Measurements from ENCODE around the gene SOX13.

SOX13 gene

DNA sequence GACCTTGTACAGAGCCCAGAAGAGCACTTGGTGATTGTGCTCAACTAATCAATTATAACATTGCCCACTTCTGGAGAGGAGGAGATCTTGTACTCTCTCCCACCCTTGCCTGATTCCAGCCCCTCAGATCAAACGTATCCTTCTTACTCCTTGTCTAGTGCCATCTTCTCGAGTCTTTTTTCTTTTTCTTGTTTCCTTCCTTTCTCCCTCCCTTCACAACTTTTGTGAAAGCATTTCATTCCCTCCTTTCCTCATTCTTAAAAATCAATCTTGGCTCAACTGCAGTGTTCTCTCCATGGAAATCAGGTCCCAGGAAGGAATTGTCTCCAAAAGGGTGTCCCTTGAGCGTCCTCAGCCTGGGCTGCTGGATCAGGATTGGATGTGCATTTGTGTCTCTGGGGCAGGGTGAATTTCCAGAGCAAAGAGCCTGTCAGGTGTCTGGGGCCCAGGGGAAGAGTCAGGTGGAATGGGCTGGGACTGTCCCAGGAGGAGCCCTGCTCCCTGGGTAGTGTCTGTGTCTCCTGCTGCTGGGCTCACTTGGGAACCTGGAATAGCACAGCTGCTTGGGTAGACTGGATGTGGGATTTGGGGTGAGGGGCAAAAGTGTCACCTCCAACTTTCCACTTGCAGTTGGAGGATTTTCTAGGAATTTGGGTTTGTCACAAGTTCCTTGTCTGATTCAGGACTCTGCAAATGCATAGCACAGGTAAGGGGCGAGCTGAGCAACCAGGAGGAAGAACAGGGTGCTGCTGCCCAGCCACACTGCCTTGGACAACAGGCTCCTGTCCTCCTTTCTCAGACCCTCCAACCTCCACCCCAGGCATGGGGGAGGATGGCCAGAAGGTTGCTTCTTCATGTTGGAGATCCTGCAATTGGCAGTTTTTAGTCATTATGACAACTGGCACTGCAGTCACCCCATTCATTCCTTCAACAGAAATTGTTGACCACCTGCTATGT lies 3.3 kb downstream of the SOX13 start:
- TF ChIP-seq CREB1 (IDR thresholded peaks at IDR 0.05; ENCODE audit: low read depth) (no peak), RAD21 (IDR thresholded peaks at IDR 0.05; ENCODE audit: low read depth) (no peak), FOXM1 (IDR thresholded peaks at IDR 0.05; ENCODE audit: borderline replicate concordance, low read depth) (no peak), YY1 (IDR thresholded peaks at IDR 0.05; ENCODE audit: low read depth) (no peak), EP300 (IDR thresholded peaks at IDR 0.05; ENCODE audit: borderline replicate concordance) (no peak), ZBTB7A (IDR thresholded peaks at IDR 0.05; ENCODE audit: low read depth) (no peak), TEAD4 (IDR thresholded peaks at IDR 0.05) (no peak), EGR1 (IDR thresholded peaks at IDR 0.05) (no peak), TCF12 (IDR thresholded peaks at IDR 0.05; ENCODE audit: low read depth) (no peak), TAF1 (IDR thresholded peaks at IDR 0.05; ENCODE audit: low read depth) (no peak), NFIC (IDR thresholded peaks at IDR 0.05) (no peak), CEBPB (IDR thresholded peaks at IDR 0.05) (no peak)
- TF ChIP-seq, protein P1, sequence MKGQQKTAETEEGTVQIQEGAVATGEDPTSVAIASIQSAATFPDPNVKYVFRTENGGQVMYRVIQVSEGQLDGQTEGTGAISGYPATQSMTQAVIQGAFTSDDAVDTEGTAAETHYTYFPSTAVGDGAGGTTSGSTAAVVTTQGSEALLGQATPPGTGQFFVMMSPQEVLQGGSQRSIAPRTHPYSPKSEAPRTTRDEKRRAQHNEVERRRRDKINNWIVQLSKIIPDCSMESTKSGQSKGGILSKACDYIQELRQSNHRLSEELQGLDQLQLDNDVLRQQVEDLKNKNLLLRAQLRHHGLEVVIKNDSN (IDR thresholded peaks at IDR 0.05), result no peak
- TF ChIP-seq, protein P2, sequence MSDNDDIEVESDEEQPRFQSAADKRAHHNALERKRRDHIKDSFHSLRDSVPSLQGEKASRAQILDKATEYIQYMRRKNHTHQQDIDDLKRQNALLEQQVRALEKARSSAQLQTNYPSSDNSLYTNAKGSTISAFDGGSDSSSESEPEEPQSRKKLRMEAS (IDR thresholded peaks at IDR 0.05), result no peak
- TF ChIP-seq, protein P3, sequence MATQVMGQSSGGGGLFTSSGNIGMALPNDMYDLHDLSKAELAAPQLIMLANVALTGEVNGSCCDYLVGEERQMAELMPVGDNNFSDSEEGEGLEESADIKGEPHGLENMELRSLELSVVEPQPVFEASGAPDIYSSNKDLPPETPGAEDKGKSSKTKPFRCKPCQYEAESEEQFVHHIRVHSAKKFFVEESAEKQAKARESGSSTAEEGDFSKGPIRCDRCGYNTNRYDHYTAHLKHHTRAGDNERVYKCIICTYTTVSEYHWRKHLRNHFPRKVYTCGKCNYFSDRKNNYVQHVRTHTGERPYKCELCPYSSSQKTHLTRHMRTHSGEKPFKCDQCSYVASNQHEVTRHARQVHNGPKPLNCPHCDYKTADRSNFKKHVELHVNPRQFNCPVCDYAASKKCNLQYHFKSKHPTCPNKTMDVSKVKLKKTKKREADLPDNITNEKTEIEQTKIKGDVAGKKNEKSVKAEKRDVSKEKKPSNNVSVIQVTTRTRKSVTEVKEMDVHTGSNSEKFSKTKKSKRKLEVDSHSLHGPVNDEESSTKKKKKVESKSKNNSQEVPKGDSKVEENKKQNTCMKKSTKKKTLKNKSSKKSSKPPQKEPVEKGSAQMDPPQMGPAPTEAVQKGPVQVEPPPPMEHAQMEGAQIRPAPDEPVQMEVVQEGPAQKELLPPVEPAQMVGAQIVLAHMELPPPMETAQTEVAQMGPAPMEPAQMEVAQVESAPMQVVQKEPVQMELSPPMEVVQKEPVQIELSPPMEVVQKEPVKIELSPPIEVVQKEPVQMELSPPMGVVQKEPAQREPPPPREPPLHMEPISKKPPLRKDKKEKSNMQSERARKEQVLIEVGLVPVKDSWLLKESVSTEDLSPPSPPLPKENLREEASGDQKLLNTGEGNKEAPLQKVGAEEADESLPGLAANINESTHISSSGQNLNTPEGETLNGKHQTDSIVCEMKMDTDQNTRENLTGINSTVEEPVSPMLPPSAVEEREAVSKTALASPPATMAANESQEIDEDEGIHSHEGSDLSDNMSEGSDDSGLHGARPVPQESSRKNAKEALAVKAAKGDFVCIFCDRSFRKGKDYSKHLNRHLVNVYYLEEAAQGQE (IDR thresholded peaks at IDR 0.05; ENCODE audit: low read depth), result no peak

DNA sequence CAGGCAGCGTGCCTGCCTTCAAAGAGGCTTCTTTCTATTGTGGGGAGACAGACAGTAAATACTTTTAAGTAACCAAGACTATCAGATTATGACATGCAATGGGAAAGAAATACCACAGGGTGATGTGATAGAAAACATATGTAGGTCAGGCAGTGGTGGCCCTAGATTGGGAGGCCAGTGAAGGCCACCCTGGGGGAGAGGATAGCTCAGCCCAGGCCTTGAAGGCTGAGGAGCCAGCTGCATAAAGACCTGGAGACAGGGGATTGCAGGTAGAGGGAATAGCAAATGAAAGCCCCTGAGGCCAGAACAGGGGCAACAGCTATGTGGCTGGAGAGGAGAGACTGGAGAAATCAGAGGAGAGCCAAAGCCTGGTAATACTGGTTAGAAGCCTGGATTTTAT lies 4.0 kb downstream of the SOX13 start:
- TF ChIP-seq EP300 (IDR thresholded peaks at IDR 0.05; ENCODE audit: borderline replicate concordance), result no peak
- TF ChIP-seq YY1 (IDR thresholded peaks at IDR 0.05; ENCODE audit: low read depth), result no peak
- TF ChIP-seq, protein P2 (IDR thresholded peaks at IDR 0.05), result no peak
- TF ChIP-seq TEAD4 (IDR thresholded peaks at IDR 0.05), result no peak
- TF ChIP-seq, protein P3 (IDR thresholded peaks at IDR 0.05; ENCODE audit: low read depth), result no peak
- TF ChIP-seq NFIC (IDR thresholded peaks at IDR 0.05), result no peak
- no peak for TF ChIP-seq TAF1 (IDR thresholded peaks at IDR 0.05; ENCODE audit: low read depth)
- TF ChIP-seq EGR1 (IDR thresholded peaks at IDR 0.05), result no peak
- TF ChIP-seq, protein P1 (IDR thresholded peaks at IDR 0.05), result no peak
- TF ChIP-seq TCF12 (IDR thresholded peaks at IDR 0.05; ENCODE audit: low read depth), result no peak
- no peak for TF ChIP-seq RAD21 (IDR thresholded peaks at IDR 0.05; ENCODE audit: low read depth)
- no peak for TF ChIP-seq FOXM1 (IDR thresholded peaks at IDR 0.05; ENCODE audit: borderline replicate concordance, low read depth)
- no peak for TF ChIP-seq CREB1 (IDR thresholded peaks at IDR 0.05; ENCODE audit: low read depth)
- no peak for TF ChIP-seq CEBPB (IDR thresholded peaks at IDR 0.05)

DNA sequence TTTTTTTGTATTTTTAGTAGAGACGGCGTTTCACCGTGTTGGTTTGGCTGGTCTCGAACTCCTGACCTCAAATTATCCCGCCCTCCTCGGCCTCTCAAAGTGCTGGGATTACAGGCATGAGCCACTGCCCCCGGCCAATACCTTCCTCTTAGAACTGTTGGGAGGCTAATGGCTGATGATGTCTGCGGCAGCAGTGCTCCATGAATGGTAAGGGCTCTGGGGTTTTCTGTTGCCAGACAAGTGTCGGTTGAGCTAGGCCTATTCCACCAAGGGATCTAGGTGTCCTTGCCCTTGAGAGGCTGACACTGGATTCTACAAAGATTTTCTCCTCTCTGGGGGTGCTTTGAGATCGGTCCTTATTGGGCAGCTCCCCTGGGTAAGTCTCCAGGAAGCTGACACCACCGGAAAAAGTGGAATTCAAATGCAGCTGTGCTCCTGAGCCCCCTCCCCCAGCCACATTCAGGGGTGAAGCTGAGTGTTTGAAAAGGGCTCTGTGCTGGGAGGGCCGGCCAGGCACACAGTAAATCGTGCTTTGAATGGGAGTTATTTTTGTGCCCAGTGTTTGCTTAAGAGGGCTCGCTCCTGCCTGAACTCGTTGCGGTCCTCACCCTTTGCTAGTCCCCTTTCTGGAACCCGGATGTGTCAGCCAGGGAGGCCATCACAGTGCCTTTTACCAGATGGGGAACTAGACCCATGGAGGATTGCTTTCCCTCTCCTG lies 5.2 kb downstream of the SOX13 start:
- TF ChIP-seq CEBPB (IDR thresholded peaks at IDR 0.05) (no peak), EGR1 (IDR thresholded peaks at IDR 0.05) (no peak), YY1 (IDR thresholded peaks at IDR 0.05; ENCODE audit: low read depth) (no peak), CREB1 (IDR thresholded peaks at IDR 0.05; ENCODE audit: low read depth) (no peak), FOXM1 (IDR thresholded peaks at IDR 0.05; ENCODE audit: borderline replicate concordance, low read depth) (no peak), TCF12 (IDR thresholded peaks at IDR 0.05; ENCODE audit: low read depth) (no peak), EP300 (IDR thresholded peaks at IDR 0.05; ENCODE audit: borderline replicate concordance) (no peak), ZBTB7A (IDR thresholded peaks at IDR 0.05; ENCODE audit: low read depth) (no peak), NFIC (IDR thresholded peaks at IDR 0.05) (no peak), TEAD4 (IDR thresholded peaks at IDR 0.05) (no peak), RAD21 (IDR thresholded peaks at IDR 0.05; ENCODE audit: low read depth) (no peak), TAF1 (IDR thresholded peaks at IDR 0.05; ENCODE audit: low read depth) (no peak)
- TF ChIP-seq, protein P3 (IDR thresholded peaks at IDR 0.05; ENCODE audit: low read depth), result no peak
- TF ChIP-seq, protein P1 (IDR thresholded peaks at IDR 0.05), result no peak
- TF ChIP-seq, protein P2 (IDR thresholded peaks at IDR 0.05), result no peak
